Smooth muscle cell (in vitro differentiated cells): ENCODE data around the gene CECR2. TPM values are rescaled to one million over a fixed set of nuclear protein-coding genes. Genes with fewer than 3 reads are reported as not detected.

Source experiments
- DNase-seq: peaks from one replicate; lab custom pipeline; 2025; ENCODE audit not compliant: unreplicated experiment; lab: John Stamatoyannopoulos, UW
- H2AFZ ChIP-seq: fragments of 200-600 bp; sonication (generic); 2 replicates; pipeline ENCODE4 v1.6.0; 2016; ENCODE audit warnings: antibody characterized with exemption, low read depth, mild to moderate bottlenecking
- H3F3A ChIP-seq: fragments of 200-600 bp; sonication (generic); 2 replicates; pipeline ENCODE4 v1.6.0; 2017; ENCODE audit warnings: antibody characterized with exemption, low read depth
- H3K27ac ChIP-seq: fragments of 200-600 bp; sonication (generic); 2 replicates; pipeline ENCODE4 v1.5.1; 2016; ENCODE audit warnings: low read depth, mild to moderate bottlenecking
- H3K27me3 ChIP-seq: fragments of 200-600 bp; sonication (generic); 2 replicates; pipeline ENCODE4 v1.6.1; 2016; ENCODE audit warnings: low read depth, mild to moderate bottlenecking
- H3K36me3 ChIP-seq: fragments of 200-600 bp; sonication (generic); 2 replicates; pipeline ENCODE4 v1.5.1; 2016; ENCODE audit warnings: low read depth
- H3K4me1 ChIP-seq: fragments of 200-600 bp; sonication (generic); 2 replicates; pipeline ENCODE4 v1.5.1; 2016; ENCODE audit warnings: low read depth
- H3K4me2 ChIP-seq: fragments of 200-600 bp; sonication (generic); 2 replicates; pipeline ENCODE4 v1.6.0; 2016; ENCODE audit warnings: mild to moderate bottlenecking
- H3K4me3 ChIP-seq: fragments of 200-600 bp; sonication (generic); 2 replicates; pipeline ENCODE4 v1.5.1; 2016; ENCODE audit warnings: mild to moderate bottlenecking
- H3K79me2 ChIP-seq: fragments of 200-600 bp; sonication (generic); 2 replicates; pipeline ENCODE4 v1.6.0; 2016; ENCODE audit warnings: low read depth, mild to moderate bottlenecking
- H3K9ac ChIP-seq: fragments of 200-600 bp; sonication (generic); 2 replicates; pipeline ENCODE4 v1.6.0; 2016; ENCODE audit warnings: low read depth
- H3K9me3 ChIP-seq: fragments of 200-600 bp; sonication (generic); replicated peaks from 2 replicates; pipeline ENCODE4 v1.5.1; 2016; ENCODE audit warnings: low read depth
- H4K20me1 ChIP-seq: fragments of 200-600 bp; sonication (generic); 2 replicates; pipeline ENCODE4 v1.6.0; 2016; ENCODE audit warnings: low read depth
- WGBS: methylation state at CpG from one replicate; pipeline ENCODE4 v1.1.7; 2016; ENCODE audit warnings: low lambda C conversion rate; 5-methylcytosine and 5-hydroxymethylcytosine counted together
- polyA plus RNA-seq: library from polyadenylated mRNA; unstranded; fragments of >200 nt; fragmentation: Nextera tagmentation; extraction: Ambion mirVana; gene quantifications from 2 replicates; pipeline ENCODE4 v1.2.1, GENCODE V29; 2016
- total RNA-seq: library from RNA; depleted of rRNA; stranded (reverse); fragments of >200 nt; gene quantifications from 2 replicates; pipeline ENCODE4 v1.2.3, GENCODE V29; 2014
- TF ChIP-seq, protein P1 (sequence below): fragments of 200-600 bp; sonication (generic); IDR thresholded peaks from 2 replicates; pipeline ENCODE4 v1.5.1; 2017; ENCODE audit warnings: borderline replicate concordance, mild to moderate bottlenecking, antibody characterized with exemption; ENCODE audit not compliant: insufficient read depth, poor library complexity, severe bottlenecking

The CECR2 gene
- total and polyA plus RNA-seq, 2 experiments from 2014 or later: 1.4 to 2.8 TPM

DNA sequence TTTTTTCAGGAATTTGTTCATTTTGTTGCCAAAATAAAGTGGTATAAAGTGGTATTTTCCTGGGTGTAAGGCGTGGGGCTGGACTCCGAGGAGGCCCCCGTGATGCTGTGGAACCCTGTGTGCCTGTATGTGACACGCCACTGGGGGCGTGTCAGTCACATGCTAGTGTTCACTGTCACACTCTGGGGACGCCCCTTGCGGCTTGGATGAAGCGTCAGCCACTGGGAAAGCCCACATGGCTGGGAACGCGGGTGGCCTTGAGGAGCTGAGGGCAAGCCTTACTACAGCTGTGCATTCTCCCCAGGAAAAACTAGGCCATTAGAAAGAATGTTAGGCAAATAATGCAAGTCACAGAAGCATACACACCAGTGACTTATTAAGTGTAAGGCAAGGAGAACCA, 117.1 kb downstream of the CECR2 start:
- H3F3A ChIP-seq: no peaks in the 10 kb centered on the region
- no peaks in the 10 kb centered on the region for H3K79me2 ChIP-seq
- no peaks in the 10 kb centered on the region for H3K4me1 ChIP-seq
- no peak overlapping the region for H3K4me3 ChIP-seq
- H3K36me3 ChIP-seq: no peaks in the 10 kb centered on the region
- TF ChIP-seq, protein P1, sequence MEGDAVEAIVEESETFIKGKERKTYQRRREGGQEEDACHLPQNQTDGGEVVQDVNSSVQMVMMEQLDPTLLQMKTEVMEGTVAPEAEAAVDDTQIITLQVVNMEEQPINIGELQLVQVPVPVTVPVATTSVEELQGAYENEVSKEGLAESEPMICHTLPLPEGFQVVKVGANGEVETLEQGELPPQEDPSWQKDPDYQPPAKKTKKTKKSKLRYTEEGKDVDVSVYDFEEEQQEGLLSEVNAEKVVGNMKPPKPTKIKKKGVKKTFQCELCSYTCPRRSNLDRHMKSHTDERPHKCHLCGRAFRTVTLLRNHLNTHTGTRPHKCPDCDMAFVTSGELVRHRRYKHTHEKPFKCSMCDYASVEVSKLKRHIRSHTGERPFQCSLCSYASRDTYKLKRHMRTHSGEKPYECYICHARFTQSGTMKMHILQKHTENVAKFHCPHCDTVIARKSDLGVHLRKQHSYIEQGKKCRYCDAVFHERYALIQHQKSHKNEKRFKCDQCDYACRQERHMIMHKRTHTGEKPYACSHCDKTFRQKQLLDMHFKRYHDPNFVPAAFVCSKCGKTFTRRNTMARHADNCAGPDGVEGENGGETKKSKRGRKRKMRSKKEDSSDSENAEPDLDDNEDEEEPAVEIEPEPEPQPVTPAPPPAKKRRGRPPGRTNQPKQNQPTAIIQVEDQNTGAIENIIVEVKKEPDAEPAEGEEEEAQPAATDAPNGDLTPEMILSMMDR: no peak
- H3K9ac ChIP-seq: no peak overlapping the region
- H3K4me2 ChIP-seq: no peak overlapping the region
- no peaks in the 10 kb centered on the region for H3K9me3 ChIP-seq
- WGBS: 87% methylated on average over 10 of the region's 10 CpGs
- H3K27ac ChIP-seq: no peak overlapping the region
- no peak for DNase-seq
- H2AFZ ChIP-seq: no peak overlapping the region
- no peaks in the 10 kb centered on the region for H4K20me1 ChIP-seq
- no peaks in the 10 kb centered on the region for H3K27me3 ChIP-seq

DNA sequence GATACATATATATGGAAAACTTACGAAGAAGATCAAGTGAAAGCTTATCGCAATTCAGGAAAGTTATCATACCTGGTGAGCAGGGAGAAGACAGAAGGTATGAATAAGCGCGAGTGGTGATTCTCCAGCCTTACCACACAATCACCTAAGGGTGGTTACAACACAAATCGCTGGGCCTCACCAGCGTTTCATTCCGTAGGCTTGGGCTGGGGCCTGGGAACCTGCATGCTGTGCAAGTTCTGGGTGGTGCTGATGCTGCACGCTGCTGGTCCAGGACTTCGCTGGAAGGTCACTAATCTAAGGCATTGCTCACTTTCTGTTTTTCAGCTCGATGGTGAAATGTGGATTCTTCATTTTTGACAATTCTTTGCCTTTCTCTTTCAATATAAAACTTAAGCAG, 117.5 kb downstream of the CECR2 start:
- TF ChIP-seq, protein P1: no peak
- H3K4me3 ChIP-seq: no peak overlapping the region
- H3K4me1 ChIP-seq: no peaks in the 10 kb centered on the region
- no peak overlapping the region for H2AFZ ChIP-seq
- no peaks in the 10 kb centered on the region for H3K9me3 ChIP-seq
- H3K36me3 ChIP-seq: no peaks in the 10 kb centered on the region
- H3K9ac ChIP-seq: no peak overlapping the region
- H3F3A ChIP-seq: no peaks in the 10 kb centered on the region
- DNase-seq: no peak
- no peak overlapping the region for H3K4me2 ChIP-seq
- no peaks in the 10 kb centered on the region for H3K79me2 ChIP-seq
- 89% methylated on average over 10 of the region's 10 CpGs for whole genome bisulfite sequencing
- H3K27ac ChIP-seq: no peak overlapping the region
- H4K20me1 ChIP-seq: no peaks in the 10 kb centered on the region
- no peaks in the 10 kb centered on the region for H3K27me3 ChIP-seq

DNA sequence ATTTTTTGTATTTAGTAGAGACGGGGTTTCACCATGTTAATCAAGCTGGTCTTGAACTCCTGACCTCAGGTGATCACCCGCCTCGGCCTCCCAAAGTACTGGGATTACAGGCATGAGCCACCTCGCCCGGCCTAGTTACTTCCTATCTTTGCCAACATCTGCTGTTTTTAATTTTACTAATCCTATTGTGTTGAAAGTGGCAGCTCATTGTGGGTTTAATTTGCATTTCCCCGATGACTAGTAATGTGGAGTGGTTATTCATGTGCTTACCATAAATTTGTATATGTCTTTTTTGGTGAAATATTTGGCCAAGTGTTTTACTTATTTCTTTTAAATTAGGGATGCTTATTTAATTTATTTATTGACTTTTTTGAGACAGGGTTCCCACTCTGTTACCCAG, 119.8 kb downstream of the CECR2 start:
- DNase-seq: no peak
- no peak overlapping the region for H3K9ac ChIP-seq
- no peak overlapping the region for H2AFZ ChIP-seq
- H3K4me1 ChIP-seq: peaks cover 10% of the 10 kb centered on the region
- no peaks in the 10 kb centered on the region for H3F3A ChIP-seq
- H3K79me2 ChIP-seq: no peaks in the 10 kb centered on the region
- no peak overlapping the region for H3K4me3 ChIP-seq
- WGBS: 83% methylated on average over 6 of the region's 6 CpGs
- H3K9me3 ChIP-seq: no peaks in the 10 kb centered on the region
- H3K4me2 ChIP-seq: no peak overlapping the region
- TF ChIP-seq, protein P1: no peak
- H4K20me1 ChIP-seq: no peaks in the 10 kb centered on the region
- no peak overlapping the region for H3K27ac ChIP-seq
- no peaks in the 10 kb centered on the region for H3K36me3 ChIP-seq
- no peaks in the 10 kb centered on the region for H3K27me3 ChIP-seq

DNA sequence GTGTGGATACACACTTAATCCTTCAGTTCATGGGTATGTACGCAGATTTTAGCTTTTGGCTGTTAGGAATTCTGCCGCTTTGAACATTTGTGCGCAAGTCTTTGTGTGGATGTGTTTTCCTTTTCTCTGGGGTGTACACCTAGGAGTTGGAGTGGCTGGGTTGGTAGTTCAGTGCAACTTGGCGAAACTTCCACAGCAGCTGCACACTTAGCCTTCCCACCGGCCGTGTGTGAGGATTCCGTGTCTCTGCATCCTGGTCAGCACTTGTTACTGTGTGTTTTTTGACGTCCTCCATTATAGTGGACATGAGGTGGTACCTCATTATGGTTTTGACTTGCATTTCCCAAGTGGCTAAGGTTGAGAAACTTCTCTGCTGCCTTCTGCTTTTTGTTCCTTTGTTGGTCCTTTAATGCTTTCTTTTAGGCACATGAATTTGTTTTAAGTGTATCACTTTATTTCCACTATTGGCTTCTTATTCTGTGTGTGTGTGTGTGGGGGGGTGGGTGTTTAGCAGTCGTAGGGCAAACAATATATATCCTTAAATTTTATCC, 121.9 kb downstream of the CECR2 start:
- H2AFZ ChIP-seq: no peak overlapping the region
- TF ChIP-seq, protein P1: no peak
- WGBS: 95% methylated on average over 9 of the region's 9 CpGs

More for the DNA sequence above, 121.9 kb downstream of the CECR2 start:
- Histone ChIP-seq H3K4me3 (no peak overlapping the region), H4K20me1 (no peaks in the 10 kb centered on the region), H3K4me1 (peaks cover 10% of the 10 kb centered on the region), H3K4me2 (no peak overlapping the region), H3K79me2 (no peaks in the 10 kb centered on the region), H3K36me3 (no peaks in the 10 kb centered on the region), H3K9me3 (no peaks in the 10 kb centered on the region), H3F3A (no peaks in the 10 kb centered on the region), H3K27me3 (no peaks in the 10 kb centered on the region), H3K27ac (no peak overlapping the region), H3K9ac (no peak overlapping the region)
- no peak for DNase-seq
